ENCODE results near the gene KRTAP5-5.

Gene KRTAP5-5

GRCh38 chr11:1679881-1680280, 50.3 kb downstream of the KRTAP5-5 start:
- DNase-seq (ENCODE audit: low spot score): no peak

All from HuH-7.5 (cell line).